COLO668 (cell line): ENCODE measurements around the gene FHOD3.
"Not testable (repeated sequence)": the region's sequence is repeated elsewhere in the genome, so short reads cannot be mapped to it uniquely, and the experiment has no call there.

ENCODE experiments used
- DNase-seq: peaks from one replicate; lab custom pipeline; 2025; ENCODE audit not compliant: unreplicated experiment; lab: John Stamatoyannopoulos, UW

The FHOD3 gene

GRCh38 chr18:36762965-36763364, 465.5 kb downstream of the FHOD3 start:
- not testable (repeated sequence) for DNase-seq

- no peak for DNase-seq
Measured at GRCh38 chr18:36766836-36767235, 469.3 kb downstream of the FHOD3 start.

GRCh38 chr18:36769172-36769571, 471.7 kb downstream of the FHOD3 start:
- DNase-seq = no peak

- peak; percentile 15 for DNase-seq
Measured at GRCh38 chr18:36769611-36770314, 472.2 kb downstream of the FHOD3 start.

GRCh38 chr18:36770315-36770946, 472.9 kb downstream of the FHOD3 start:
- DNase-seq = no peak

- no peak for DNase-seq
Measured at GRCh38 chr18:36771245-36771644, 473.7 kb downstream of the FHOD3 start.

GRCh38 chr18:36772241-36772723, 474.8 kb downstream of the FHOD3 start:
- no peak for DNase-seq

- no peak for DNase-seq
Measured at GRCh38 chr18:36775396-36775795, 477.9 kb downstream of the FHOD3 start.

- no peak for DNase-seq
Measured at GRCh38 chr18:36776650-36777049, 479.1 kb downstream of the FHOD3 start.

GRCh38 chr18:36777566-36777965, 480.1 kb downstream of the FHOD3 start:
- no peak for DNase-seq

GRCh38 chr18:36780748-36781147, 483.2 kb downstream of the FHOD3 start:
- no peak for DNase-seq

- no peak for DNase-seq
Measured at GRCh38 chr18:36782710-36783109, 485.2 kb downstream of the FHOD3 start.

- no peak for DNase-seq
Measured at GRCh38 chr18:36783792-36784191, 486.3 kb downstream of the FHOD3 start.

- no peak for DNase-seq
Measured at GRCh38 chr18:36786686-36787085, 489.2 kb downstream of the FHOD3 start.

GRCh38 chr18:36792634-36793283, 495.2 kb downstream of the FHOD3 start:
- DNase-seq = no peak

GRCh38 chr18:36798738-36799473, 501.4 kb downstream of the FHOD3 start:
- no peak for DNase-seq

- DNase-seq = no peak
Measured at GRCh38 chr18:36805105-36805504, 507.6 kb downstream of the FHOD3 start.

- no peak for DNase-seq
Measured at GRCh38 chr18:36808681-36809080, 511.2 kb downstream of the FHOD3 start.

- peak; percentile 28 for DNase-seq
Measured at GRCh38 chr18:36809590-36810381, 512.3 kb downstream of the FHOD3 start.

GRCh38 chr18:36811430-36811829, 513.9 kb downstream of the FHOD3 start:
- no peak for DNase-seq

- DNase-seq = no peak
Measured at GRCh38 chr18:36811955-36812354, 514.4 kb downstream of the FHOD3 start.
